Amniotic epithelial cell (primary cell): ENCODE measurements around the gene TMEM132C.

Experiments
- DNase-seq: peaks from one replicate; pipeline ENCODE4 v3.0.0-alpha.2; 2010; ENCODE audit warnings: low read depth

The TMEM132C gene

DNA sequence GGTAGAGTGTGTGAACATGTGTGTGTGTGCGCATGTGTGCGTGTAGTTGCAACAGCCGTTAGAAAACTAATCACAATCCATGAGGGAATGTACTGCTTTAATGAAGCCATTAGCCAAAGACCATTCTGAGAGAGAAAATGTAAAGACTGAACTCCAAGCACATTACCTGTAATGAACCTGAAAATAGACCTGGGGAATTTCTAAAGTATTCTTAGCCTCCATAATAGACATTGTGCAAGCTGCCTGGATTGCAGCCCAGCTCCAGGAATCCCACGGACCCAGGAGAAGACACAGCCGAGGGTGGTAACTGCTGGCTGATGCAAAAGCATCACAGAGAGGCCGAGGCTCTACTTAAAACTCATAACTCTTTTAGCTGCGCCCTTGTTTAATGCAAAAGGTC, 400.2 kb downstream of the TMEM132C start:
- no peak for DNase-seq

DNA sequence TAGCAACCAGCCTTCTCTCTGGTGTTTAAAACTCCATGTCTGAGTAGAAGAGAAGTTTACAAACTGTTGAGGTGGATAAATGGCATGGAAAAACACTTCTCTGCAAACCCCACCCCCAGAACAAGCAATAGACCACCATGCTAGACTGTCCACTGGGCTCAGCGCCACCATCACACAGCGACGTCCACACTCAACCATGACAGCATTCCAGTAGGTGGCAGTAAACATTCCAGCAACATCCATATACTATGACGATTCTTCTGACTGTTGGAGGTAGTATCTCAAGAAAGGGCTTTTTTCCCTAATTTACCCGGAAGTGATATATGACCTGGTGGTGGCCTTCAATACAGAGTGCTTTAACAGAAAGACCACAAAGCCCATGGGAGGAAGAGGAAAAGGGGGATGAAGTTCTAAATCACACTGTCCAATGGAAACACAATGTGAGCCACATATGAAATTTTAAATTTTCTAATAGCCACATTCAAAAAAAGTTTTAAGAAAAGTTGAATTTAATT, 404.6 kb downstream of the TMEM132C start:
- no peak for DNase-seq

DNA sequence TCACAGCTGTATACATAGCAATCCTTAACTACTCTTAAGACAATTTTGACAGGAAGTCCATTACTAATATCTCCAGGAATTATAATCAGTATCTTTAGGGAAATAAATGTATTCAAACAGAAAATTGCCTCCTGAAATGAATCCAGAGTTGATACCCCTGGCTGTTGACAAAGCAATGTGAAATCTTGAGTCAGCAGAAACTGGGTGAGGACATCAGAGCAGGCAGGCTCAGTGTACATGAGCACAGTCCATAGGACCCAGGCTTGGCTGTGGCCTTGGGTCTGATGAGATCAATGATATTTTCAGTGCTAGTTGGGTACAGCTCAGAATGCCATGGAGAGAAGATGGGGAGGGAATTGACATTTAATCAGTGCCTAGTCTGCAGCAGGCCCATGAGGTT, 405.5 kb downstream of the TMEM132C start:
- no peak for DNase-seq

DNA sequence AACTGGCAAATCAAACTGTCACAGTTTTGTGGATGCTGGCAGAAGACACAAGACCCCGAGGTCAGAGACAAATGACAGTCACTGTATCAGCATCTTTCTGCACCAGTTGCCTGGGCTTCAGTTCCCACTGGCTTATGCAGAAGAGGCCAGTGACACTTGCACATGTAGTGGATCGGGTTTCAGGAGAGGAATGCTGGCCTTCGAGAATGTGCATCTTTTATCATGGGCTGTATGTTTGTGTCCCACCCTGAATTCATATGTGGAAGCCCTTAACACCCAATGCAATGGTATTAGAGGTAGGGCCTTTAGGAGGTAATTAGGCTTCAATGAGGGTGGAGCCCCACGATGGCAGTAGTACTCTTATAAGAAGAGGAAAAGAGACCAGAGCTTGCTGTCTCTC, 405.9 kb downstream of the TMEM132C start:
- no peak for DNase-seq

DNA sequence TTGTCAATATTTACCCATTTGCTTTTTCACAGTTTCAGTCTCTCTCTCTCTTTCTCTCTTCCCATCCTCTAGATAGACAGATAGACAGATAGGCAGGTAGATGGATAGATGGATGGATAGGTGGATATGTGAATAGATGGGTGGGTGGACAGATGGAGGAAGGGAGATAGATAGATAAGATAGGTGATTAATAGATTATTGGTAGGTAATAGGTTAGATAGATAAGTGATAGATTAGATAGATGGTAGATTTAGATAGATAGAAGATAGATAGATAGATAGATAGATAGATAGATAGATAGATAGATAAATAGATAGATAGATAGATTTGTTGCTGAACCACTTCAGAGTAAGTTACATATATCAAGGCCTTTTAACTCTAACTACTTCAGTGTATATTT, 408.6 kb downstream of the TMEM132C start:
- DNase-seq, result no peak

DNA sequence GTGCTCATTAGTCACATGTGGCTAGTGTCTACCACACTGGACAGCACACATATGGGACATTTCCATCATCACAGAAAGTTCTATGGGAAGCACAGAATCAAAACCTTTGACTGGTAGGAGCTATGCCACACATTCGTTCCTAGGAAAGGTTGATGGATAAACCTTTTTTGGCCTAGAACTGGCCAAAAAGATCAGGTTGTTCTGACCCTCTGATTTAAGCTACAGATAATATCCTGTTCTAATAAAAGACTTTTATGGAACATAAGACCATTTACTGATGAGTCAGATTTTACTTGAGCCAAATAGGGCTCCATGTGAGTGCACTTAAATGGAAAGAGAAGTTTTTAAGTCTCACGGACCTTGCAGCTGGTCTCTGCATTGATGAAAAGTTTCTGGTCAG, 413.6 kb downstream of the TMEM132C start:
- no peak for DNase-seq

DNA sequence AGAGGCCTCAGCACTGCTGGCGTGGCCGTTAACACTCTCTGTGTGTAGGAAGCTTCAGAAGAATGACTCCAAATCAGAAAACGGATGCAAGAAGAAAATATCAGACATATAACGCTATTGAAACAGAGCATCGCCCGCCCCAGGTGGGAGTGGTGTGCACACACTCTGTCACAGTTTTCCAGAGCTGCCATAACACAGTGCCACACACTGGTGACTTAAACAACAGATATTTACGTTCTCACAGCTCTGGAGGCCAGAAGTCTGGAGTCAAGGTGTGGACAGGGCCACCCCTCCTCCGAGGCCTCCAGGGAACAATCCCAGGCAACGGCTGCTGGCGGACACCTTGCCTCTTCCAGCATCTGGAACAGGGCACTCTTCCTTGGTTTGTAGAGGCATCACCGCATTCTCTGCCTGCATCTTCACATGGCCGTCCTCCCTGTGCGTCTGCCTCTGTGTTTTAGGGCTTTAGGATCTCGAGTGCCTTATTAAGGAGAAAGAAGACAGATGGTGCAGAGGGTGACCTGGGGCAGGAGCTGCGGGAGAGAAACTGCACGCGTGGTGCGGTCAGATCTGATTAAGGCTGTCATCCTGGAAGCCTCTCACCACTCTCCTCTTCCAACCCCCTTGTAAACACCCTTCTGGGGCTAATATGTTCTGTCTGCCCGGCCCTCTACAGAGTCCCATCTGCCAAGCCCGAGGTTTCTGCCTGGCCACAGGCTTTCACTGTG, 415.7 kb downstream of the TMEM132C start:
- DNase-seq, result no peak

DNA sequence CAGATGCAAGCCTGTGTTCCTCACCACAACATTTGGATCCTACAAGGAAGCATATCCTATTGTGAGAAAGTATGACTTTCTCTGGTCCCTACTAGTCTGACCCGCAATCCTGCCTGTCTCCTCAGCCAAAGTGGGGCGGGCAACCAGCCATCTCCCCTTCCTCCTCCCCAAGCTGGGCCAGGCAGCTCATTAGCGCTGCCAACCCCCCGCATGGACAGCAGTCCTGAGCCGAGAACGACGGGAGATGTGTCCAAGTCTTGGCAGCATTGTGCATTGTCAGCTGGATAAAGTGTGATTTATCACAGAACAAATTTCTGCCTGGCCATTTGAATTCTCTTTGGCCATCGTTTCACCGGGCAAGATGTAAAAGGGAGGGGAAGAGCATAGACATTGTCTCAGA, 417.4 kb downstream of the TMEM132C start:
- no peak for DNase-seq

DNA sequence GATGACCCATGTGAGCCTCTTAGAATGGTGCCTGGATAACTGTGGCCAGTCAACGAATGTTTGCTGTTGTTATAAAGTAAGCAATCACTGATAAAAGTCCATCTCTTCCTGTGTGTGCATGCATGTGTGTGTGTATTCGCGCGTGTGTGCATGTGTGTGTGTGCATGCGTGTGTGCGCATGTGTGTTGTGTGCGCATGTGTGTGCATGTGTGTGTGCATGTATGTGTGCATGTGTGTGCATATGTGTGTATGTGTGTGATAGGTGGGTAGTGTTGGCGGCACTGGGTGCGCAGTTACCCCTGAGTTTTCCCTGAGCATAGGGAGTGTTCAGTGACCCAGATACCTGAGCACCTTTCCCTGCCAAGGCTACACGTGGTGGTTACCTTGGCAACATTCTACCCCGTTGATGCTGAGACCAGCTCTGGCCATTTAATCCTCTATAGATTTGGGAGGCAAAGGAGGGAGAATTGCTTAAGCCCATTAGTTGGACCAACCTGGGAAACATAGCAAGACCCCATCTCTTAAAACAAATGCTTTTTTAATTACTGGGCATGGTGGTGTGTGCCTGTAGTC, 419.0 kb downstream of the TMEM132C start:
- DNase-seq, result no peak

DNA sequence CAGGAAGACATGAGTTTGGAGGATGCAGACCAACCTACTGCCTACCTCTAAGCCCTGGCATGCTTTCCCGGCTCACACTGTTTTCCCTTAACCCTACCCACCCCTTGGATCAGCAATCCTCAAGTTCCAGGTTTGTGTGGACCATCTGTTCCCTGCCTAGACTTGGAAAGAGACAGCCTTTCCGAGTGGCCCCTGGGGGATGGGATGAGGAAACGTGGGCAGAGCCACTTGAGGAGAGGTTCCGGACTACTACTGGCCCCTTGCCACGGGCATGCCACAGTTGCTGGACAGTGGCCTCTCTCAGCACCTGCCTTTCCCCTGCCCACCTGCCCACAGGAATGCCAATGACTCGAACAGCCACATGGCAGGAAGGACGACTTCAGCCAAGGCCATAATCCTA, 420.9 kb downstream of the TMEM132C start:
- DNase-seq, result no peak

DNA sequence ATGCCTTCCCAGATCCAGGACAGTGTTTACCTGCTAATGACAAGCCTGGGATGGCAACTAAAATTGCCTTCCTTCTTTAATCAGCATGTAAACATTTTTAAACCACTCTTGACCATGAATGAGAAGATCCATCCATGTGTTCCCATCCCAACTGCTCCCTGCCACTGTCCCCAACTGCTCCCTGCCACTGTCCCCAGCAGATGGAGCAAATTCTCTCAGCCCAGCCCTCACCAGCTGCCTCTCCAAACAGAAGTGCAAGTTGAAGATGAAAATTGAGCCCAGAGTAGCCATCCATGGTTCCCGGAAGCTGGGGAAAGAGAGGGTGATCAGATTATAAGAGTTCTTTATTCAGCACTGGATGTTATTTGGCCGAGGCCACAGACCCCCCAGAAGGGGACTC, 423.7 kb downstream of the TMEM132C start:
- DNase-seq, result no peak

DNA sequence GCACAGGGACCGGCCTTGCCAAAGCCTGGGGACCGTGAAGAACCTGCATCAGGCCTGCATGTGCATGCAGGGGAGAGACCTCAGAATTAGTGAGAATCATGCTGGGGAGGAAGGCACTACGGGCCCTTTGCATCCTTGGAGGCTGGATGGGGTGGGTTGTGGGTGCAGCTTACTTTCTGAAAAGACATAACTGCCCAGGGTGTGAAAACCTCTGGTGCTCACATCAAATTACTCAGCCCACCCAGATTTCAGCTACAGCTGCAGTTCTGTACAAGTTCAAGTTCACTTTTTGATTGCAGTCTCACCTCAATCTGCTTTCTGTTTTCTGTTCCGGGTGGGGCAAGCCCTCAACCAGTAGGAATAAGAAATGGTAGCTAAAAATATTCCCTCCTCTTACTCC, 426.1 kb downstream of the TMEM132C start:
- no peak for DNase-seq

DNA sequence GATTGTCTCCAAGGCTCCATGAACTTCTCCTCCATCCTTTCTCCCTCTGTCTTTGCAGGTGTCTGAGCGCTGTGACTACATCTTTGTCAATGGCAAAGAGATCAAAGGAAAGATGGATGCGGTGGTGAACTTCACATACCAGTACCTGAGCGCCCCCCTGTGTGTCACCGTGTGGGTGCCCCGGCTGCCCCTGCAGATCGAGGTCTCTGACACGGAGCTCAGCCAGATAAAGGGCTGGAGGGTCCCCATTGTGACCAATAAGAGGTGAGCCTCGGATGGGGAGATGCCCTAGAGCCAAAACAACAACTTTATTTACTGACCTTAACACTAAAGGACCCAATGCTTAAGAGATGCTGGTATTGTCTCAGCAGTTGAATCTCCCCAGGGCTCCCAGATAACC, 426.8 kb downstream of the TMEM132C start:
- DNase-seq, result no peak

DNA sequence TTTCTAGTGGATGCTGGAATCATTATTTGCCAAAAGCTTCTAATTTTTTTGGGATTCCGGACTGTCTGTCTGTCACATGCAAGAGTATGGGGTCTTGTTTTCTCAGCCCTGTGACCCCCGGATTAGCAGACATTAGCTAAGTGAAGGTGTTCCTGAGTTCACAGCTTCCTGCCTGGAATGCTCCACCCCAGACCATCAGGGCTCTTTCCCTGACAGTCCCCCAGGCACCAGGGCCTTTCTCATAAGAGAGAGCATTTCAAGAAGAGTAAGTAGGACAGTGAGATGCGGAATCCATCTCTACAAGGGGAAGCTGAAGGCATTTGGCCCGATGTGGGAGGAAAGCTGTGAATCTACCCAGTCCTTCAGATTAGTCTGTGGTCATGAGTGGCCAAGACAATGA, 427.5 kb downstream of the TMEM132C start:
- DNase-seq, result no peak

DNA sequence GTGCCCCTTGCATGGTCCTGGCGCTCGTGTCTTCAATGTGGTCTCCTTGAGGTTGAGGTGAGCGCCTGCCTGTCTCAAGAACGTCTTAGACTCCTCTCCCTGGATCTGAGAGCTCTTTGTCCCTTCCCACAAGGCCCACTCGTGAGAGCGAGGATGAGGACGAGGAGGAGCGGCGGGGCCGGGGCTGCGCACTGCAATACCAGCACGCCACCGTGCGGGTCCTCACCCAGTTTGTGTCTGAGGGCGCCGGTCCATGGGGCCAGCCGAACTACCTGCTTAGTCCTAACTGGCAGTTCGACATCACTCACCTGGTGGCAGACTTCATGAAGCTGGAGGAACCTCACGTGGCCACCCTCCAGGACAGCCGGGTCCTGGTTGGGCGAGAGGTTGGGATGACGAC, 428.7 kb downstream of the TMEM132C start:
- DNase-seq, result no peak

DNA sequence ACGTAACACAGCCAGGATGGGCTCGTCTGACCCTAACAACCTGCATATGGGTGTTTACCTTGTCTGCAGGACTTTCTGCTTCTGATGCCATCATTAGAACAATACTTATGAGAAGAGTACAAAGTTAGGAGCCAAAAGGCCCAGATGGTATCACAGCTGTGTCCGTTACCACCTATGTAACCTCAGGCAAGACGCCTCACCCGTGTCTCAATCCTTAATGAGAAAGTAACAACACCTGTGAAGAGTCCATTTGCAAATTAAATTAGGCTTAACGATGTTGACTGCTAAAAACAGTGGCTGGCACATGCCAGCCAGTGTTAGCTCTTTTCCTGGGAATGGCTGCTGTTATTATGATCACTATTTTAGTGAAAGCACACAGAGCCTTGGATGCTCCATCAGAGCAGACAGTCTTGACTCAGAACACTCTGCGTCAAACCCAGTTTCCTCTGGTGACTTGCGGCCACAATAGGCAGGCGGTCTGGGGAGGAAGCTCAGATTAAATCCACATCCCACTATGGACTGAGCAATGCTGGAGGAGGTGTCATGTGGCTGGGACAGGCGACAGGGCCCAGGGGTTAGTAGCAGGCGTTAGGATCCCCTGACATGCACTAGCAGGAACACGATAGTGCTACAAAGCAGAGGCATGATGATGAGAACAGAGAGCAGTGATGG, 431.5 kb downstream of the TMEM132C start:
- no peak for DNase-seq

DNA sequence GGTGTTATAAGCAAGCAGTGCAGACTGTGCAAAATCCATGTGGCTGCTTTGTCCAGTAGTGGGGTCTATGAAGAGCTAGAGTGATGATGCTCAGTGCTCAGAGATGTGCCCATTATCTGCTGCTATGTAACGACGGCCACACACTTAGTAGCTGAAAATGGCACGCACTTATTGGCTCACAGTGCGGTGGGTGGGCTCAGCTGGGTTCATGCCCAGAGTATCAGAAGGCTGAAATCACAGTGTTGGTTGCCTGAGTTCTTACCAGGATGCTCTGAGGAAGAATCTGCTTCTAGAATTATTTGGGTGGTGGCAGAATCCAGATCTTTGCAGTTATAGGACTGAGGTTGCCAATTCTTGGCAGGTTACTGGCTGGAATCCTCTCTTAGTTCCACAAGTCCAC, 432.1 kb downstream of the TMEM132C start:
- DNase-seq, result no peak

DNA sequence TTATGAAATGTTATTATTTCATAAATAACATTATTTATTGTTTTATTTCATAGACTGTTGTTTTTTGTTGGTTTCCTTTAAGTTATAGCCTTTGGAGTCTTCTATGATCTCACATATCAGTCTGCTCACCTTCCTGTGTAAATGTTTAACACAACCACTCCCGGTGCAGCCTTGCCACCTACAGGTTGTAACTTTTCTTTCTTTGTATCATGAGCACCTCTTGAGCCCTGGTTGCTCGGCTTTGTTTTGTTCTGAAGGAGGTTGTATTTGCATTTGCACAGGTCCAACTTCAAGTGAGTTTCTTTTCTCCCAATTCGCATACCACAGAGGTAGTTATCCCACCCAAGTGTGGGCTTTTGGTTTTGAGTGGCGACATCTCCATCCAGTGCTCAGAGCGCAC, 435.4 kb downstream of the TMEM132C start:
- no peak for DNase-seq

DNA sequence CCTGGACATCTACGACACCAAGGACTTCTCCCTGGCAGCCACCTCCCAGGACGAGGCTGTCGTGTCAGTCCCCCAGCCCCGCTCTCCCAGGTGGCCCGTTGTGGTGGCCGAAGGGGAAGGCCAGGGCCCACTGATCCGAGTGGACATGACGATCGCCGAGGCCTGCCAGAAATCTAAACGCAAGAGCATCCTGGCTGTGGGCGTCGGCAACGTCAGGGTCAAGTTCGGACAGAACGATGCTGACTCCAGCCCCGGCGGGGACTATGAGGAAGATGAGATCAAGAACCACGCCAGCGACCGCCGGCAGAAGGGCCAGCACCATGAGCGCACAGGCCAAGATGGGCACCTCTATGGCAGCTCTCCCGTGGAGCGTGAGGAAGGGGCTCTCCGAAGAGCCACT, 438.2 kb downstream of the TMEM132C start:
- no peak for DNase-seq

DNA sequence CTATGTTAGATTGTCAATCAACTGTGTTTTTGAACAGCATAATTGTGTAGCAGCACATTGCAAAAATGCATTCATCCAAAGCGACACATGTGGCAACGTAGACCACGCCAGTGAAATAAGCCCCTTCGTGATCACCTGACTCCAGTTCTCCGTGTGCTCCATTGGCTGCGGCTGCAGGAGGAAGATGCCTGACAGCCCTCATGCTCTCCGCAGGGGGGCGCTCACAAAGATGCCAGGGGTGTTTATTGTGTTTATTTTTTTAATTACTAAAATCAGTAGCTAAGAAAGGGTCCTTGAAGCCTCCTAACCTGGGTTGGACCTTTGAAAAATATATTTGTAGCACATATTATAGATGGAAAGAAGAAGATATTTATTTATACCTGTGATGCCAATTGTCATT, 440.5 kb downstream of the TMEM132C start:
- no peak for DNase-seq

DNA sequence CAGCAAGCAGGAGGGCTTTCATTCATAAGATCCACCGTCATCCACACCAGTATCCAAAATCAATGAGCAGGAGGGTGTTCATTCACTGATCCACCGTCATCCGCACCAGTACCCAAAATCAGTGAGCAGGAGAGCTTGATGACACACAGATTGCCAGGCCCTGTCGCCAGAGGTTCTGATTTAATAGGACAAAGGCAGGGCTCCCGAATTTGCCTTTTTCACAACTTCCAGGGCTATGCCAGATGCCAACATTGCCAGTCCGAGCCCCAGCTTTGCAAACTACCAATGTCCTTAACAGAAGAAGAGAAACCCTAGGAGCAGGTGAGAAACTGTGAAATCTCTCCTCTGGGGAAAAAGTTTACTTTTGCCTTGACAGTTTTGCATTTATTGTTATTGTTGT, 441.8 kb downstream of the TMEM132C start:
- no peak for DNase-seq

DNA sequence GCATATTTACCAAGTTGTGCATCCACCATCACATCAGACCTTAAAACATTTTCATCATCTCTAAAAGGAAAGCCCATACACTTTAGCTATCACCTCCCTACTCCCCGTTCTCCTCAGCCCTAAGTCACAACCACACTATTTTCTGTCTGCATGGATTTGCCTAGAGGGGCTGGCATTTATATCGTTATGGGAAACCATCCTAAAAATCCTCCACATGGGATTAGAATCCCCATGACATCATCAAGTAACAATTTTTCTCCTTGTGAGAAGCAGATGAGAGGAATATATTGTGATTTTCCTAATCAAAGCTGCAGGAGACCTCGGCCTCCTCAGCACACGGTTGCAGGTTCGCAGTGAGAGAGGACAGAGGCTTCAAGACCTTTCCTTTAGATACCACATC, 442.7 kb downstream of the TMEM132C start:
- DNase-seq, result no peak

DNA sequence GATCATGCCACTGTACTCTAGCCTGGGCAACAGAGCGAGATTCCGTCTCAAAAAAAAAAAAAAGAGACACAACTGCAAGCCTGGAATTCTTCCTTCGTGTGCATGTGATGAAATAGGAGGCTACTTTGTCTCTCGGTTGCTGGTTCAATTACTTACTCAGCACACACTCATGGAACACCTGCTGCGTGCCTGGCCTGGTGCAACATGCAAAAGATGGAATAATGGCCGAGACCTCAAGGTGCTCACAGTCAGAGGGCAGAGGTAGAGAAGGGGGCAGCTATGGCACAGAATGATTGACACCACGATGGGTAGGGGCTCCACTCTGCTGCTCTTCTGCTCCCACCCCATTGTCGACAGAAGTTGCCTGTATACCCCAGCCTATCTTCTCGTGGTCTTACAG, 444.5 kb downstream of the TMEM132C start:
- no peak for DNase-seq

DNA sequence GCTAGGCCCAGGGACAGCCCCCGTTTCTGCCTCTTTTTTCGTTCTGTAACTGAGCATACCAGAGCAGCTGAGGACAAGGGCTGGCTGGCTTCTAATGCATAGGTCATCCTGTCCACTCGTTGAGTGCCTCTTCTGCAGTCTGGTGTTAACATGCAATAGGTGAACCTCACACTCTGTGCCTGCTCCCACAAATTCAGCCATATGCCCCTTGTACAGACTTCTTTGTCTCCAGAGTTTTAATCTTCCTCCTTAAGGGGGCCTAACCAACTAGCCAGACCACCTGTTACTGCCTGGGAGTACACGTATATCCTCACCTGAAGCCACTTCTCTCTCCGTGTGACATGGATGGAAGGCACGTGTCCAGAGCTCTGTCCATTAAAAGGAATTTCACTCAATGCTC, 445.7 kb downstream of the TMEM132C start:
- DNase-seq, result no peak
